Measurements from ENCODE around the gene MAGT1. TPM values are rescaled to one million over a fixed set of nuclear protein-coding genes. Genes with fewer than 3 reads are reported as not detected.

The MAGT1 gene
- total RNA-seq, 4 donors from 2014 or later, result 33.6 to 122 (median 48.6) TPM

- no peak for DNase-seq
Measured at GRCh38 chrX:77820091-77820727, 75.0 kb downstream of the MAGT1 start.

DNA sequence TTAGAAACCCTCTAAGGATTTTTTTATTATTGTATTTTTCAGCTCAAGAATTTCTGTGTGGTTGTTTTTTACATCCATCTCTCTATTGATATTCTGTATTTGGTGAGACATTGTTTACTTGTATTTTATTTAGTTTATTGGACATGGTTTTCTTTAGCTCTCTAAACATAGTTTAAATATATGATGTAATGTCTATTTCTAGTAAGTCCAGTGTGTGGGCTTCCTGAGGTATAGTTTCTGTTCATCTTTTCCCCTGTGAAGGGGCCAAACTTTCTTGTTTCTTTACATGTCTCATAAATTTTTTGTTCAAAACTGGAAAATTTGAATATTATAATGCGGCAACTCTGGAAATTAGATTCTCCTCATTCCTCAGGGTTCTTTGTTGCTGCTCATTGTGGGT, 81.0 kb downstream of the MAGT1 start:
- Histone ChIP-seq H3K27me3 (no peaks in the 10 kb centered on the region), H3K36me3 (no peaks in the 10 kb centered on the region), H3K9me3 (no peaks in the 10 kb centered on the region), H3K27ac (no peak overlapping the region), H3K4me1 (no peaks in the 10 kb centered on the region), H3K4me3 (no peak overlapping the region)
- no peak for DNase-seq
- intact Hi-C loops (cut with DNase I; ENCODE audit: low total_unique reads), result no loop called here
- TF ChIP-seq POLR2A (IDR thresholded peaks at IDR 0.05) (no peak), CTCF (IDR thresholded peaks at IDR 0.05) (no peak)

More at GRCh38 chrX:77820091-77820727, 75.0 kb downstream of the MAGT1 start:
- TF ChIP-seq CTCF (IDR thresholded peaks at IDR 0.05) (no peak), POLR2A (IDR thresholded peaks at IDR 0.05) (no peak)
- intact Hi-C loops (cut with DNase I; ENCODE audit: low total_unique reads), result no loop called here
- no peaks in the 10 kb centered on the region for H3K36me3 ChIP-seq
- H3K27me3 ChIP-seq, result no peaks in the 10 kb centered on the region
- H3K9me3 ChIP-seq, result no peaks in the 10 kb centered on the region
- no peaks in the 10 kb centered on the region for H3K4me1 ChIP-seq
- H3K4me3 ChIP-seq, result no peak overlapping the region
- H3K27ac ChIP-seq, result no peak overlapping the region

GRCh38 chrX:77802201-77802600, 93.0 kb downstream of the MAGT1 start:
- Histone ChIP-seq H3K9me3 (no peaks in the 10 kb centered on the region), H3K4me3 (no peak overlapping the region), H3K36me3 (no peaks in the 10 kb centered on the region), H3K27ac (no peak overlapping the region), H3K4me1 (no peaks in the 10 kb centered on the region), H3K27me3 (no peaks in the 10 kb centered on the region)
- TF ChIP-seq POLR2A (IDR thresholded peaks at IDR 0.05), result no peak
- TF ChIP-seq CTCF (IDR thresholded peaks at IDR 0.05), result no peak
- intact Hi-C loops (cut with DNase I; ENCODE audit: low total_unique reads), result no loop called here
- DNase-seq, result no peak

- H3K27me3 ChIP-seq, result no peaks in the 10 kb centered on the region
- H3K4me3 ChIP-seq, result no peak overlapping the region
- H3K36me3 ChIP-seq, result no peaks in the 10 kb centered on the region
- TF ChIP-seq CTCF (IDR thresholded peaks at IDR 0.05) (no peak), POLR2A (IDR thresholded peaks at IDR 0.05) (no peak)
- no peaks in the 10 kb centered on the region for H3K9me3 ChIP-seq
- H3K27ac ChIP-seq, result no peak overlapping the region
- no peak for DNase-seq
- intact Hi-C loops (cut with DNase I; ENCODE audit: low total_unique reads), result no loop called here
- H3K4me1 ChIP-seq, result no peaks in the 10 kb centered on the region
Measured at GRCh38 chrX:77795124-77795523, 100.1 kb downstream of the MAGT1 start.

DNA sequence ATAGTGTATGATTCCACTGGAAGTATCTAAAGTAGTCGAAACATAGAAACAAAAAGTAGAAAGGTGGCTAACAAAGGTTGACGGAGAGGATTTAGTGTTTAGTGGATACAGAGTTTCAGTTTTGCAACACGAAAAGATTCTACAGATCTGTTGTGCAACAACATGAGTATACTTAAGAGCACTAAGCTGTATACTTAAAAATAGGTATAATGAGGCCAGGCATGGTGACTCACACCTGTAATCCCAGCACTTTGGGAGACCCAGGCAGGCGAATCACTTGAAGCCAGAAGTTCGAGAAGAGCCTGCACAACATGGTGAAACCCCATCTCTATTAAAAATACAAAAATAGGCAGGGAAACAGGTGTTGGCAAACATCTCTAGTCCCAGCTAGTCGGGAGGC, 101.3 kb downstream of the MAGT1 start:
- no peak overlapping the region for H3K27ac ChIP-seq
- intact Hi-C loops (cut with DNase I; ENCODE audit: low total_unique reads), result no loop called here

More for the DNA sequence above, 101.3 kb downstream of the MAGT1 start:
- no peak for DNase-seq
- Histone ChIP-seq H3K9me3 (no peaks in the 10 kb centered on the region), H3K36me3 (no peaks in the 10 kb centered on the region), H3K4me1 (no peaks in the 10 kb centered on the region), H3K27me3 (no peaks in the 10 kb centered on the region), H3K4me3 (no peak overlapping the region)
- no peak for TF ChIP-seq POLR2A (IDR thresholded peaks at IDR 0.05)
- TF ChIP-seq CTCF (IDR thresholded peaks at IDR 0.05), result no peak
